Right lobe of liver (tissue), 6 donors: Measurements from ENCODE around the gene LTBP3. TPM values are rescaled to one million over a fixed set of nuclear protein-coding genes. Genes with fewer than 3 reads are reported as not detected.

Experiments used
- ATAC-seq, 4 donors: fragments of 200-7000 bp; cut with Tn5 transposase; one replicate each; pipeline ENCODE4 v1.9.1; 2020; ENCODE audit warnings: mild to moderate bottlenecking in 4 of 4, moderate library complexity in 4 of 4
- DNase-seq, 3 donors: peaks; one replicate each; pipeline ENCODE4 v3.0.0-alpha.2; 2020
- H3K27ac ChIP-seq, 3 donors: fragments of 200-600 bp; one replicate each; pipeline ENCODE4 v1.8.0; 2022
- H3K27me3 ChIP-seq, 2 donors: fragments of 200-600 bp; one replicate each; pipeline ENCODE4 v1.8.0; 2022
- H3K36me3 ChIP-seq, 4 donors: fragments of 200-600 bp; sonication (generic) in 1 of 4; one replicate each; pipeline versions ENCODE4 v1.5.1 to v1.8.0; 2017 to 2022; ENCODE audit warnings: control low read depth in 1 of 4
- H3K4me1 ChIP-seq, 4 donors: fragments of 200-600 bp; sonication (generic) in 1 of 4; one replicate each; pipeline versions ENCODE4 v1.5.1 to v1.8.0; 2017 to 2022; ENCODE audit warnings: control low read depth in 1 of 4
- H3K4me3 ChIP-seq, 3 donors: fragments of 200-600 bp; one replicate each; pipeline ENCODE4 v1.8.0; 2022
- H3K9me3 ChIP-seq, 4 donors: fragments of 200-600 bp; sonication (generic) in 1 of 4; one replicate each; pipeline versions ENCODE4 v1.5.1 to v1.8.0; 2017 to 2022; ENCODE audit warnings: control low read depth in 1 of 4
- CTCF ChIP-seq, 4 donors: fragments of 200-600 bp in 3 of 4; fragments of 450-650 bp in 1 of 4; IDR thresholded peaks; one replicate each; pipeline versions ENCODE4 v1.5.1 to v1.8.0; 2016 to 2022; ENCODE audit warnings: antibody characterized with exemption in 4 of 4, mild to moderate bottlenecking in 2 of 4
- POLR2A ChIP-seq: fragments of 450-650 bp; IDR thresholded peaks from one replicate; pipeline ENCODE4 v1.6.1; 2017; ENCODE audit warnings: antibody characterized with exemption, mild to moderate bottlenecking
- WGBS: methylation state at CpG from one replicate; pipeline ENCODE4 v1.1.6; 2018; ENCODE audit warnings: low coverage, low lambda C conversion rate; ENCODE audit not compliant: insufficient coverage; ENCODE audit errors: missing lambda C conversion rate; 5-methylcytosine and 5-hydroxymethylcytosine counted together
- intact Hi-C, 2 donors: fragments of 100-400 bp; cut with DNase I; formaldehyde crosslinking; loops; one replicate each; pipeline versions ENCODE4 v1.11.2 to v1.14.1; 2022
- total RNA-seq, 6 experiments: library from RNA; depleted of rRNA in 2 of 6; stranded (reverse); fragments of >200 nt in 2 of 6; fragmentation: NEBNext Ultra II Directional in 3 of 6; extraction: Animal tissue kit (Norgen Biotek cat#: 25700) in 3 of 6; gene quantifications; one replicate each; pipeline versions ENCODE4 v1.1.0 to v1.2.4, GENCODE V29; 2016 to 2023
- donor health status: DM: no; HTN: yes; CAD: no.
- donor health status: DM: no; HTN: no; CAD: no.
- donor health status: DM: no; HTN: no; CAD: no.
- donor health status: DM: no; HTN: yes; CAD: no.
- donor health status: DM: no; HTN: yes; CAD: no.

Gene LTBP3
- total RNA-seq, 6 experiments from 2014 or later: 26.6 to 94.1 (median 46.8) TPM

- Histone ChIP-seq H3K27me3 (no peaks in the 10 kb centered on the region), H3K4me3 (no peak overlapping the region), H3K9me3 (no peaks in the 10 kb centered on the region), H3K36me3 (peaks cover 0 to 30% (median 8%) of the 10 kb centered on the region in 4 donors), H3K4me1 (peaks cover 0 to 16% (median 8%) of the 10 kb centered on the region in 4 donors), H3K27ac (no peak overlapping the region)
- ATAC-seq: no peak
- no peak for TF ChIP-seq POLR2A
- TF ChIP-seq CTCF (IDR thresholded peaks at IDR 0.05): no peak
- no peak for DNase-seq
- intact Hi-C loops: loop anchor here in 1 of 2 donors (5.0 kb wide), 1 partner anchor 35 kb away; the partner anchor contains the start of genes FAM89B and ZNRD2
- 83% methylated on average over 2 of the region's 2 CpGs for WGBS
Measured at GRCh38 chr11:65537296-65537597, 20.9 kb downstream of the LTBP3 start.

- ATAC-seq (no peak), DNase-seq (no peak)
- Histone ChIP-seq H3K4me1 (peaks cover 0 to 22% (median 11%) of the 10 kb centered on the region in 4 donors), H3K27ac (no peak overlapping the region), H3K9me3 (no peaks in the 10 kb centered on the region), H3K4me3 (no peak overlapping the region), H3K36me3 (peaks cover 0 to 30% (median 11%) of the 10 kb centered on the region in 4 donors), H3K27me3 (no peaks in the 10 kb centered on the region)
- no peak for TF ChIP-seq CTCF (IDR thresholded peaks at IDR 0.05)
- no peak for TF ChIP-seq POLR2A
- intact Hi-C loops: loop anchor here in 1 of 2 donors (5.0 kb wide), 1 partner anchor 36 kb away; the partner anchor contains the start of genes FAM89B and ZNRD2
- WGBS: 70% methylated on average over 2 of the region's 12 CpGs
Measured at GRCh38 chr11:65536412-65537295, 21.5 kb downstream of the LTBP3 start.

GRCh38 chr11:65535102-65535501 lies 23.1 kb downstream of the LTBP3 start:
- no CpG with 5 or more reads among the region's 9 CpGs for WGBS
- no peak overlapping the region for H3K27ac ChIP-seq
- peaks cover 0 to 24% (median 11%) of the 10 kb centered on the region in 4 donors for H3K4me1 ChIP-seq
- intact Hi-C loops: loop anchor here in 1 of 2 donors (5.0 kb wide), 1 partner anchor 37 kb away; the partner anchor contains the start of genes FAM89B and ZNRD2
- TF ChIP-seq CTCF (IDR thresholded peaks at IDR 0.05) (no peak), POLR2A (no peak)
- ATAC-seq (no peak), DNase-seq (no peak)
- no peaks in the 10 kb centered on the region for H3K9me3 ChIP-seq
- H3K27me3 ChIP-seq: no peaks in the 10 kb centered on the region
- peaks cover 0 to 35% (median 18%) of the 10 kb centered on the region in 4 donors for H3K36me3 ChIP-seq
- H3K4me3 ChIP-seq: no peak overlapping the region

GRCh38 chr11:65532388-65533064 lies 25.6 kb downstream of the LTBP3 start:
- peaks cover 0 to 30% (median 15%) of the 10 kb centered on the region in 4 donors for H3K36me3 ChIP-seq
- H3K4me1 ChIP-seq: peaks cover 0 to 42% (median 19%) of the 10 kb centered on the region in 4 donors
- intact Hi-C loops: no loop called here

More at GRCh38 chr11:65532388-65533064, 25.6 kb downstream of the LTBP3 start:
- no peaks in the 10 kb centered on the region for H3K27me3 ChIP-seq
- DNase-seq (peak; percentile 72 to 93 (median 91)), ATAC-seq (peak; percentile 56 to 79 (median 62))
- H3K9me3 ChIP-seq: no peaks in the 10 kb centered on the region
- TF ChIP-seq POLR2A: no peak
- no peak for TF ChIP-seq CTCF (IDR thresholded peaks at IDR 0.05)
- H3K27ac ChIP-seq: no peak overlapping the region
- no peak overlapping the region for H3K4me3 ChIP-seq
- WGBS: 65% methylated on average over 7 of the region's 15 CpGs
